H9 (cell line): ENCODE data around the gene TMEM106A. TPM values are rescaled to one million over a fixed set of nuclear protein-coding genes. Genes with fewer than 3 reads are reported as not detected.

Experiments
- DNase-seq: peaks from one replicate; pipeline ENCODE4 v3.0.0-alpha.2; 2017
- H2AFZ ChIP-seq: one replicate; pipeline ENCODE4 v1.6.1; 2013; ENCODE audit warnings: mild to moderate bottlenecking, low read length, control low read depth, moderate library complexity
- H2AK5ac ChIP-seq: 2 replicates; pipeline ENCODE4 v1.6.1; 2013; ENCODE audit warnings: low read length, control low read depth, mixed read lengths; ENCODE audit not compliant: insufficient read length
- H2BK120ac ChIP-seq: one replicate; pipeline ENCODE4 v1.6.1; 2013; ENCODE audit warnings: low read depth, mild to moderate bottlenecking, low read length, control low read depth, inconsistent platforms; ENCODE audit not compliant: poor library complexity, severe bottlenecking
- H2BK12ac ChIP-seq: 2 replicates; pipeline ENCODE4 v1.6.1; 2013; ENCODE audit warnings: low read length, control low read depth, mixed read lengths, low read depth; ENCODE audit not compliant: insufficient read length
- H2BK15ac ChIP-seq: 2 replicates; pipeline ENCODE4 v1.6.1; 2013; ENCODE audit warnings: low read depth, low read length, control low read depth
- H2BK20ac ChIP-seq: one replicate; pipeline ENCODE4 v1.6.1; 2013; ENCODE audit warnings: low read depth, mild to moderate bottlenecking, low read length, control low read depth, inconsistent platforms; ENCODE audit not compliant: poor library complexity, severe bottlenecking
- H2BK5ac ChIP-seq: 2 replicates; pipeline ENCODE4 v1.6.1; 2013; ENCODE audit warnings: low read length, control low read depth, mixed read lengths; ENCODE audit not compliant: insufficient read length
- H3K14ac ChIP-seq: 2 replicates; pipeline ENCODE4 v1.6.1; 2013; ENCODE audit warnings: low read length, control low read depth; ENCODE audit not compliant: insufficient read depth
- H3K18ac ChIP-seq: 2 replicates; pipeline ENCODE4 v1.6.1; 2013; ENCODE audit warnings: low read depth, mild to moderate bottlenecking, mixed read lengths, low read length, control low read depth; ENCODE audit not compliant: insufficient read length
- H3K23ac ChIP-seq: 2 replicates; pipeline ENCODE4 v1.6.1; 2013; ENCODE audit warnings: low read length, control low read depth, mixed read lengths, low read depth; ENCODE audit not compliant: insufficient read length
- H3K23me2 ChIP-seq: 2 replicates; pipeline ENCODE4 v1.6.1; 2013; ENCODE audit warnings: low read depth, mild to moderate bottlenecking, mixed read lengths, low read length, control low read depth; ENCODE audit not compliant: insufficient read length, poor library complexity, severe bottlenecking
- H3K27ac ChIP-seq: 2 replicates; pipeline ENCODE4 v1.5.1; 2013; ENCODE audit warnings: low read length, control low read depth, mixed read lengths, low read depth; ENCODE audit not compliant: insufficient read length
- H3K27me3 ChIP-seq: 2 replicates; pipeline ENCODE4 v1.6.1; 2013; ENCODE audit warnings: low read length, control low read depth, inconsistent platforms; ENCODE audit not compliant: insufficient read depth
- H3K4ac ChIP-seq: 2 replicates; pipeline ENCODE4 v1.6.1; 2013; ENCODE audit warnings: low read depth, mild to moderate bottlenecking, control low read depth, inconsistent platforms, low read length, moderate library complexity
- H3K4me1 ChIP-seq: 2 replicates; pipeline ENCODE4 v1.6.1; 2013; ENCODE audit warnings: low read length, control low read depth, inconsistent platforms; ENCODE audit not compliant: insufficient read depth
- H3K4me2 ChIP-seq: 2 replicates; pipeline ENCODE4 v1.6.1; 2013; ENCODE audit warnings: low read length, control low read depth, mixed read lengths; ENCODE audit not compliant: insufficient read length, insufficient read depth
- H3K56ac ChIP-seq: 2 replicates; pipeline ENCODE4 v1.6.1; 2013; ENCODE audit warnings: low read depth, mild to moderate bottlenecking, mixed read lengths, low read length, control low read depth; ENCODE audit not compliant: insufficient read length
- H3K79me1 ChIP-seq: 2 replicates; pipeline ENCODE4 v1.6.1; 2013; ENCODE audit warnings: low read depth, mild to moderate bottlenecking, moderate library complexity, low read length, control low read depth, inconsistent platforms; ENCODE audit not compliant: insufficient read depth, poor library complexity, severe bottlenecking
- H3K79me2 ChIP-seq: 2 replicates; pipeline ENCODE4 v1.6.1; 2013; ENCODE audit warnings: low read length, control low read depth, inconsistent platforms; ENCODE audit not compliant: insufficient read depth
- H3K9ac ChIP-seq: 2 replicates; pipeline ENCODE4 v1.6.1; 2013; ENCODE audit warnings: low read length, control low read depth, mixed read lengths; ENCODE audit not compliant: insufficient read length; ENCODE audit errors: extremely low read depth
- H3K9me3 ChIP-seq: one replicate; pipeline ENCODE4 v1.6.1; 2013; ENCODE audit warnings: low read depth, low read length, inconsistent platforms; ENCODE audit not compliant: control insufficient read depth
- H3T11ph ChIP-seq: one replicate; pipeline ENCODE4 v1.6.1; 2013; ENCODE audit warnings: mild to moderate bottlenecking, low read length, control low read depth, inconsistent platforms
- H4K20me1 ChIP-seq: one replicate; pipeline ENCODE4 v1.6.1; 2013; ENCODE audit not compliant: control insufficient read depth, insufficient read length, insufficient read depth
- H4K5ac ChIP-seq: 2 replicates; pipeline ENCODE4 v1.6.1; 2013; ENCODE audit warnings: low read depth, mild to moderate bottlenecking, mixed read lengths, low read length, control low read depth; ENCODE audit not compliant: insufficient read length
- H4K8ac ChIP-seq: replicated peaks from 2 replicates; pipeline ENCODE4 v1.6.1; 2013; ENCODE audit warnings: low read length, control low read depth, mixed read lengths, low read depth; ENCODE audit not compliant: insufficient read length
- H4K91ac ChIP-seq: 2 replicates; pipeline ENCODE4 v1.6.1; 2013; ENCODE audit warnings: low read depth, mild to moderate bottlenecking, moderate library complexity, mixed read lengths, low read length, control low read depth; ENCODE audit not compliant: insufficient read length
- H3K27ac Mint-ChIP-seq, 3 experiments: 2 replicates in 2 of 3; 3 replicates in 1 of 3; pipeline ENCODE4 v1.8.0; 2020 to 2021; ENCODE audit warnings: mixed read lengths in 3 of 3, mild to moderate bottlenecking in 1 of 3, moderate library complexity in 1 of 3
- H3K27me3 Mint-ChIP-seq: 2 replicates; pipeline ENCODE4 v1.8.0; 2021; ENCODE audit warnings: low read depth, mild to moderate bottlenecking, moderate library complexity, mixed read lengths
- H3K36me3 Mint-ChIP-seq, 3 experiments: 2 replicates in 2 of 3; 3 replicates in 1 of 3; pipeline ENCODE4 v1.8.0; 2020 to 2021; ENCODE audit warnings: low read depth in 3 of 3, mixed read lengths in 3 of 3; ENCODE audit not compliant: insufficient read depth in 1 of 3
- H3K4me1 Mint-ChIP-seq, 2 experiments: 2 replicates each; pipeline ENCODE4 v1.8.0; 2020; ENCODE audit warnings: mixed read lengths in 2 of 2
- H3K4me3 Mint-ChIP-seq, 2 experiments: 2 replicates in 1 of 2; 3 replicates in 1 of 2; pipeline ENCODE4 v1.8.0; 2020 to 2021; ENCODE audit warnings: mild to moderate bottlenecking in 2 of 2, mixed read lengths in 2 of 2, moderate library complexity in 1 of 2
- H3K9me3 Mint-ChIP-seq, 2 experiments: 2 replicates in 1 of 2; 3 replicates in 1 of 2; pipeline ENCODE4 v1.8.0; 2020; ENCODE audit warnings: mild to moderate bottlenecking in 2 of 2, mixed read lengths in 2 of 2, moderate library complexity in 1 of 2
- WGBS: extraction: QIAGEN DNeasy Blood & Tissue Kit; methylation state at CpG from one replicate; pipeline ENCODE4 v1.1.7; 2013; ENCODE audit warnings: missing lambda C conversion rate, low lambda C conversion rate, mixed read lengths; ENCODE audit not compliant: insufficient read length; ENCODE audit errors: extremely low coverage; 5-methylcytosine and 5-hydroxymethylcytosine counted together
- total RNA-seq: library from RNA; stranded (reverse); gene quantifications from 2 replicates; pipeline ENCODE4 v1.2.1, GENCODE V29; 2021
- TF ChIP-seq, protein P1 (sequence below): fragments of 200-600 bp; sonication (generic); conservative IDR thresholded peaks from 3 replicates; pipeline ENCODE4 v1.8.0; 2021; ENCODE audit warnings: antibody characterized with exemption, mild to moderate bottlenecking

TMEM106A gene
- total RNA-seq, 1 experiment from 2014 or later, result 3.7 TPM

DNA sequence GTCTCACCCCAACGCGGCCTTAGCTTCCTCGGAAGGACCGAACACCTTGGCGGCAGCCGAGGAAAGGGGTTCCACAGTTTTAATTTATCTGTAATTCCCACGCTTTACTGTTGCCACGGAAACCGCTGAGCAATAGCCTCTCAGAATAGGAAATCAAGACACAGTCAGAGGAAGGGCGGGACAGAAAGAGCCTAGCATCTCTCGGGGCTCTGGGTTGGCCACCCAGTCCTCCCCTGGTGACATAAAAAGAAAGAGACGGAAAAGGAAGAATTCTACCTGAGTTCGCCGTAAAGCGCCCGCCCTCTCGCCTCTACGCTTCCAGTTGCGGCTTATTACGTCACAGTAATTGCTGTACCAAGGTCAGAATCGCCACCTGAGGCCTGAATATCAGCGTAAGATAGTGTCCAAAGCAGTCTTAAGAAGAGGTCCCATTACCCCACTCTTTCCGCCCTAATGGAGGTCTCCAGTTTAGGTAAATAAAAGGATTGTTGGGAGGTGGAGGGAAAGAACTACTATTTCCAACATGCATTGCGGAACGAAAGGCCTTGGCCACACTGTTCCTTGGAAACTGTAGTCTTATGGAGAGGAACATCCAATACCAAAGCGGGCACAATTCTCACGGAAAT lies 41.4 kb upstream of the TMEM106A start:
- H2BK5ac ChIP-seq, result peak overlapping the region; percentile 51
- H3T11ph ChIP-seq, result no peak overlapping the region
- peak overlapping the region; percentile 94 for H3K18ac ChIP-seq
- Mint-ChIP-seq H3K27ac (no peak overlapping the region), H3K4me3 (no peak overlapping the region), H3K27me3 (no peaks in the 10 kb centered on the region), H3K9me3 (no peaks in the 10 kb centered on the region), H3K4me1 (peaks cover 8 to 10% of the 10 kb centered on the region in 2 experiments), H3K36me3 (peaks cover 2 to 8% (median 6%) of the 10 kb centered on the region in 3 experiments; a peak in 4 of 7 replicates)
- H3K4ac ChIP-seq, result no peak overlapping the region; the same call in 1 of the 2 replicates
- H2BK15ac ChIP-seq, result no peak overlapping the region
- H4K91ac ChIP-seq, result no peak overlapping the region
- peak overlapping the region; percentile 88 for H3K27ac ChIP-seq
- no peak overlapping the region for H4K8ac ChIP-seq
- no peak overlapping the region for H3K23ac ChIP-seq
- H2AFZ ChIP-seq, result peak overlapping the region; percentile 50
- no peak overlapping the region for H2BK20ac ChIP-seq
- H4K20me1 ChIP-seq, result no peaks in the 10 kb centered on the region
- peak overlapping the region; percentile 74 for H4K5ac ChIP-seq
- H2AK5ac ChIP-seq, result no peak overlapping the region
- no peaks in the 10 kb centered on the region for H3K79me2 ChIP-seq
- peak overlapping the region; percentile 87 for H3K9ac ChIP-seq
- H3K14ac ChIP-seq, result peak overlapping the region; percentile 89; the same call in 1 of the 2 replicates
- H3K4me2 ChIP-seq, result peak overlapping the region; percentile 94
- WGBS, result no CpG with 5 or more reads among the region's 27 CpGs
- H3K9me3 ChIP-seq, result no peaks in the 10 kb centered on the region
- H3K27me3 ChIP-seq, result no peaks in the 10 kb centered on the region
- TF ChIP-seq, protein P1, sequence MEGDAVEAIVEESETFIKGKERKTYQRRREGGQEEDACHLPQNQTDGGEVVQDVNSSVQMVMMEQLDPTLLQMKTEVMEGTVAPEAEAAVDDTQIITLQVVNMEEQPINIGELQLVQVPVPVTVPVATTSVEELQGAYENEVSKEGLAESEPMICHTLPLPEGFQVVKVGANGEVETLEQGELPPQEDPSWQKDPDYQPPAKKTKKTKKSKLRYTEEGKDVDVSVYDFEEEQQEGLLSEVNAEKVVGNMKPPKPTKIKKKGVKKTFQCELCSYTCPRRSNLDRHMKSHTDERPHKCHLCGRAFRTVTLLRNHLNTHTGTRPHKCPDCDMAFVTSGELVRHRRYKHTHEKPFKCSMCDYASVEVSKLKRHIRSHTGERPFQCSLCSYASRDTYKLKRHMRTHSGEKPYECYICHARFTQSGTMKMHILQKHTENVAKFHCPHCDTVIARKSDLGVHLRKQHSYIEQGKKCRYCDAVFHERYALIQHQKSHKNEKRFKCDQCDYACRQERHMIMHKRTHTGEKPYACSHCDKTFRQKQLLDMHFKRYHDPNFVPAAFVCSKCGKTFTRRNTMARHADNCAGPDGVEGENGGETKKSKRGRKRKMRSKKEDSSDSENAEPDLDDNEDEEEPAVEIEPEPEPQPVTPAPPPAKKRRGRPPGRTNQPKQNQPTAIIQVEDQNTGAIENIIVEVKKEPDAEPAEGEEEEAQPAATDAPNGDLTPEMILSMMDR, result no peak
- H2BK120ac ChIP-seq, result no peak overlapping the region
- DNase-seq, result peak; percentile 97
- H2BK12ac ChIP-seq, result no peak overlapping the region
- H3K4me1 ChIP-seq, result no peaks in the 10 kb centered on the region
- H3K79me1 ChIP-seq, result peaks cover 5% of the 10 kb centered on the region
- H3K23me2 ChIP-seq, result peaks cover 19% of the 10 kb centered on the region
- H3K56ac ChIP-seq, result no peak overlapping the region
